OCI-LY7 (cell line): Measurements from ENCODE around the gene FKBP10. TPM values are rescaled to one million over a fixed set of nuclear protein-coding genes. Genes with fewer than 3 reads are reported as not detected.

Experiments
- BruUV-seq: library from RNA; stranded (reverse); fragments of 400-500 nt; replicated peaks from 2 replicates; lab custom pipeline; 2021; lab: Mats Ljungman, UMichigan
- CTCF ChIA-PET: fragments of 300-600 bp; sonication (Branson Sonifier 250); formaldehyde crosslinking; loops from one replicate; lab custom pipeline; 2022; ENCODE audit warnings: antibody characterized with exemption; ENCODE audit not compliant: unreplicated experiment; lab: Charles Lee
- POLR2A ChIA-PET: fragments of 300-600 bp; sonication (Branson Sonifier 250); formaldehyde crosslinking; loops from one replicate; lab custom pipeline; 2022; ENCODE audit warnings: antibody characterized with exemption; lab: Charles Lee
- DNase-seq: peaks from one replicate; pipeline ENCODE4 v3.0.0-alpha.2; 2015; ENCODE audit warnings: low spot score
- H2AFZ ChIP-seq: fragments of 200-600 bp; sonication (generic), shearing (Covaris generic); 2 replicates; pipeline ENCODE4 v1.6.1; 2014; ENCODE audit warnings: mild to moderate bottlenecking, antibody characterized with exemption, low read length, moderate library complexity
- H3K27ac ChIP-seq: fragments of 200-600 bp; sonication (generic); 2 replicates; pipeline ENCODE4 v1.5.1; 2014; ENCODE audit warnings: mixed run types, low read depth, mild to moderate bottlenecking, moderate library complexity, low read length, inconsistent platforms; ENCODE audit not compliant: poor library complexity, severe bottlenecking
- H3K36me3 ChIP-seq: fragments of 200-600 bp; sonication (generic); 2 replicates; pipeline ENCODE4 v1.6.1; 2014; ENCODE audit warnings: mild to moderate bottlenecking, antibody characterized with exemption, low read length, moderate library complexity, mixed read lengths; ENCODE audit not compliant: insufficient read depth
- H3K4me1 ChIP-seq: fragments of 200-600 bp; sonication (generic); 2 replicates; pipeline ENCODE4 v1.5.1; 2014; ENCODE audit warnings: mild to moderate bottlenecking, low read length; ENCODE audit not compliant: insufficient read depth, poor library complexity, severe bottlenecking
- H3K4me2 ChIP-seq: fragments of 200-600 bp; sonication (generic); 2 replicates; pipeline ENCODE4 v1.6.1; 2014; ENCODE audit warnings: mild to moderate bottlenecking, low read length
- H3K4me3 ChIP-seq: fragments of 200-600 bp; sonication (generic); 2 replicates; pipeline ENCODE4 v1.5.1; 2014; ENCODE audit warnings: mild to moderate bottlenecking, low read depth, low read length; ENCODE audit not compliant: poor library complexity, severe bottlenecking
- H3K79me2 ChIP-seq: fragments of 200-600 bp; sonication (generic); 2 replicates; pipeline ENCODE4 v1.6.1; 2016; ENCODE audit warnings: low read depth, mild to moderate bottlenecking, low read length, moderate library complexity, mixed read lengths; ENCODE audit not compliant: insufficient read depth
- H3K9me2 ChIP-seq: fragments of 200-600 bp; sonication (generic); 2 replicates; pipeline ENCODE4 v1.6.1; 2016; ENCODE audit warnings: mild to moderate bottlenecking, low read length, mixed read lengths; ENCODE audit not compliant: insufficient read depth
- H3K9me3 ChIP-seq: fragments of 200-600 bp; sonication (generic); 2 replicates; pipeline ENCODE4 v1.6.1; 2014; ENCODE audit warnings: mild to moderate bottlenecking, mixed run types, low read length, mixed read lengths
- H4K20me1 ChIP-seq: fragments of 200-600 bp; sonication (generic); 2 replicates; pipeline ENCODE4 v1.6.1; 2014; ENCODE audit warnings: mild to moderate bottlenecking, antibody characterized with exemption, low read length, moderate library complexity, mixed read lengths; ENCODE audit not compliant: insufficient read depth
- CTCF ChIP-seq: fragments of 200-600 bp; sonication (generic); conservative IDR thresholded peaks from 2 replicates; pipeline ENCODE4 v1.5.1; 2014; ENCODE audit warnings: mild to moderate bottlenecking, antibody characterized with exemption, low read length, moderate library complexity, mixed read lengths
- EZH2phosphoT487 ChIP-seq: fragments of 200-600 bp; sonication (generic); IDR thresholded peaks from 2 replicates; pipeline ENCODE4 v1.6.1; 2018; ENCODE audit warnings: low read depth, borderline replicate concordance, mild to moderate bottlenecking, mixed run types, antibody characterized with exemption, low read length, moderate library complexity, mixed read lengths
- intact Hi-C: fragments of 100-400 bp; cut with micrococcal nuclease; formaldehyde crosslinking; loops from one replicate; pipeline ENCODE4 v1.10.0; 2022; ENCODE audit not compliant: unreplicated experiment
- total RNA-seq, 2 experiments: library from RNA; depleted of rRNA in 1 of 2; stranded (reverse); fragments of >200 nt in 1 of 2; shearing (Covaris generic) in 1 of 2; gene quantifications; 2 replicates each; pipeline ENCODE4 v1.2.3, GENCODE V29; 2014 to 2022

FKBP10 gene
- total RNA-seq, 2 experiments from 2014 or later: 1.5 to 7.8 TPM

- DNase-seq: no peak
- CTCF ChIA-PET: no interaction called here
- Histone ChIP-seq H3K79me2 (no peaks in the 10 kb centered on the region), H2AFZ (no peak overlapping the region), H3K4me1 (peaks cover 21% of the 10 kb centered on the region), H3K9me3 (no peaks in the 10 kb centered on the region), H3K4me2 (no peak overlapping the region), H3K27ac (no peak overlapping the region), H4K20me1 (no peaks in the 10 kb centered on the region), H3K36me3 (peaks cover 46% of the 10 kb centered on the region), H3K4me3 (no peak overlapping the region), H3K9me2 (no peaks in the 10 kb centered on the region)
- intact Hi-C loops: no loop called here
- POLR2A ChIA-PET: no interaction called here
- no TSS peak for BruUV-seq
- no peak for TF ChIP-seq EZH2phosphoT487
- TF ChIP-seq CTCF: no peak
These were observed 45.3 kb upstream of the FKBP10 start for GRCh38 chr17:41767324-41768042.

- Histone ChIP-seq H3K27ac (no peak overlapping the region), H3K4me3 (no peak overlapping the region), H3K79me2 (no peaks in the 10 kb centered on the region), H3K9me2 (no peaks in the 10 kb centered on the region), H3K9me3 (no peaks in the 10 kb centered on the region), H3K36me3 (peaks cover 35% of the 10 kb centered on the region), H3K4me2 (no peak overlapping the region), H4K20me1 (no peaks in the 10 kb centered on the region), H3K4me1 (peaks cover 23% of the 10 kb centered on the region), H2AFZ (no peak overlapping the region)
- BruUV-seq: no TSS peak
- ChIA-PET CTCF (no interaction called here), POLR2A (no interaction called here)
- no peak for DNase-seq
- intact Hi-C loops: no loop called here
- TF ChIP-seq EZH2phosphoT487 (no peak), CTCF (no peak)
These were observed 44.0 kb upstream of the FKBP10 start for GRCh38 chr17:41768682-41769288.

GRCh38 chr17:41769346-41769862 is 43.4 kb upstream of the FKBP10 start:
- Histone ChIP-seq H3K4me2 (no peak overlapping the region; the same call in 1 of the 2 replicates), H3K4me3 (no peak overlapping the region), H3K27ac (no peak overlapping the region), H3K4me1 (peaks cover 26% of the 10 kb centered on the region), H3K36me3 (peaks cover 30% of the 10 kb centered on the region), H4K20me1 (no peaks in the 10 kb centered on the region), H3K9me3 (no peaks in the 10 kb centered on the region), H3K79me2 (no peaks in the 10 kb centered on the region), H2AFZ (no peak overlapping the region), H3K9me2 (no peaks in the 10 kb centered on the region)
- TF ChIP-seq EZH2phosphoT487: no peak
- TF ChIP-seq CTCF: no peak
- ChIA-PET CTCF (interaction anchor here (0.5 kb wide), 1 partner anchor 276 kb away, joined by 4 read pairs; no protein-coding TSS in a partner anchor), POLR2A (no interaction called here)
- no peak for DNase-seq
- no TSS peak for BruUV-seq
- intact Hi-C loops: no loop called here
